ENCODE data around the gene KRTAP6-2. TPM values are rescaled to one million over a fixed set of nuclear protein-coding genes. Genes with fewer than 3 reads are reported as not detected.

Gene KRTAP6-2
- polyA plus RNA-seq, 1 of the 3 experiments (the other 2 are of a cell fraction), result not detected

DNA sequence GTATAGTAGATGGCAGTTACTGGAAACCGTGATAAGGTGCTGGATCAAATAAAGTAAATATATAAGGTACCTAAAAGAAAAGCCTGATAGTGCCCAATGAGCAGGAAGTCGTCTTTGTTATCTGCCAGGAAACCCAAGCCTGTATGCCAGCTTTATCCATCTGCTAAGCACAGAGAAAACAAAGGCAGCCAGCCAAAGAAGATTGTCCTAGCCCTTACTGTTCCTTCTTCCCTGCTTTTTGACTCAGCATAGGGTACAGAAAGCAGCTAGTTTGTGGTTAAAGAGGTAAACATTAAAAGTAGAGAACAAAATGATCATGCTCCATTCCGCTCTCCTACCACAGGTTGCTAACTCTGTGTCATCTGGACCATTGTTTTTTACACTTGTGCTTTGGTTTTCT lies 18.6 kb downstream of the KRTAP6-2 start:
- TF ChIP-seq, protein P1, sequence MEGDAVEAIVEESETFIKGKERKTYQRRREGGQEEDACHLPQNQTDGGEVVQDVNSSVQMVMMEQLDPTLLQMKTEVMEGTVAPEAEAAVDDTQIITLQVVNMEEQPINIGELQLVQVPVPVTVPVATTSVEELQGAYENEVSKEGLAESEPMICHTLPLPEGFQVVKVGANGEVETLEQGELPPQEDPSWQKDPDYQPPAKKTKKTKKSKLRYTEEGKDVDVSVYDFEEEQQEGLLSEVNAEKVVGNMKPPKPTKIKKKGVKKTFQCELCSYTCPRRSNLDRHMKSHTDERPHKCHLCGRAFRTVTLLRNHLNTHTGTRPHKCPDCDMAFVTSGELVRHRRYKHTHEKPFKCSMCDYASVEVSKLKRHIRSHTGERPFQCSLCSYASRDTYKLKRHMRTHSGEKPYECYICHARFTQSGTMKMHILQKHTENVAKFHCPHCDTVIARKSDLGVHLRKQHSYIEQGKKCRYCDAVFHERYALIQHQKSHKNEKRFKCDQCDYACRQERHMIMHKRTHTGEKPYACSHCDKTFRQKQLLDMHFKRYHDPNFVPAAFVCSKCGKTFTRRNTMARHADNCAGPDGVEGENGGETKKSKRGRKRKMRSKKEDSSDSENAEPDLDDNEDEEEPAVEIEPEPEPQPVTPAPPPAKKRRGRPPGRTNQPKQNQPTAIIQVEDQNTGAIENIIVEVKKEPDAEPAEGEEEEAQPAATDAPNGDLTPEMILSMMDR (IDR thresholded peaks at IDR 0.05), result no peak
- TF ChIP-seq TEAD4 (IDR thresholded peaks at IDR 0.05; ENCODE audit: borderline replicate concordance, insufficient read depth) (no peak), FOSL2 (IDR thresholded peaks at IDR 0.05; ENCODE audit: borderline replicate concordance, low read depth) (no peak)
- Histone ChIP-seq H4K20me1 (ENCODE audit: insufficient read depth) (no peaks in the 10 kb centered on the region), H3K4me2 (no peak overlapping the region), H3K4me1 (ENCODE audit: control insufficient read depth in 1 of 2, insufficient read depth in 2 of 2, low read depth in 1 of 2, low read length in 1 of 2) (no peaks in the 10 kb centered on the region), H3K9ac (no peak overlapping the region), H3K27me3 (ENCODE audit: insufficient read depth) (no peaks in the 10 kb centered on the region), H3K9me3 (no peaks in the 10 kb centered on the region), H2AFZ (ENCODE audit: low read depth) (no peak overlapping the region), H3K27ac (ENCODE audit: low read depth in 2 of 2, low read length in 1 of 2) (no peak overlapping the region), H3K79me2 (ENCODE audit: insufficient read depth) (no peaks in the 10 kb centered on the region), H3F3A (replicated peaks; ENCODE audit: insufficient read depth) (no peaks in the 10 kb centered on the region), H3K4me3 (ENCODE audit: low read depth in 2 of 2, low read length in 1 of 2) (no peak overlapping the region), H3K36me3 (replicated peaks in 1 of 2; ENCODE audit: control insufficient read depth in 1 of 2, insufficient read depth in 2 of 2, low read length in 1 of 2) (no peaks in the 10 kb centered on the region), H3K9me2 (no peaks in the 10 kb centered on the region)
- 8% methylated on average over 3 of the region's 3 CpGs for WGBS (ENCODE audit: low lambda C conversion rate)
- no peak for DNase-seq
- CTCF ChIA-PET, result no interaction called here
- POLR2A ChIA-PET, result no interaction called here

DNA sequence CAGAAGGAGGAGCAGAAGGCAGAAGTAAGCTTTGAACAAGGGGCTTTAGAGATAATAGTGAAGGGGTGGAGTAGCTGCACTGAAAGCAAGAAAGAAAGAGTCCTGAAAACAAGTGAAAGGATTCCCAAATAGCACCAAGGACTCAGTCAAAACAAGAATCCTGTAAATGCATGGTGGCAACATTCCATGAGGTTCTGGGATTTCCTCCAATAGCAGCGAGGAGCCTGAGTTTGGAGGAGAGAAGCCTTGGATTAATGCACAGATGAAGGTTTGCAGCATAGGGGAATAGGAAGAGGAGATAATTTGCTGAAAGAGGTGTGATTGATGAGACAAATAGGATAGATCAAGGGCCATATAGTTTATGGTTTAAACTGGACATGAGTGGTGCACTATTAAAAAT lies 19.4 kb downstream of the KRTAP6-2 start:
- no peak overlapping the region for H3K4me2 ChIP-seq
- no peak overlapping the region for H3K4me3 ChIP-seq (ENCODE audit: low read depth in 2 of 2, low read length in 1 of 2)
- no peaks in the 10 kb centered on the region; the same call in 1 of the 2 replicates for H3K27me3 ChIP-seq (ENCODE audit: insufficient read depth)
- no peak for DNase-seq
- H3K9ac ChIP-seq, result no peak overlapping the region
- no peaks in the 10 kb centered on the region for H3K4me1 ChIP-seq (ENCODE audit: control insufficient read depth in 1 of 2, insufficient read depth in 2 of 2, low read depth in 1 of 2, low read length in 1 of 2)
- no peaks in the 10 kb centered on the region for H4K20me1 ChIP-seq (ENCODE audit: insufficient read depth)
- no peaks in the 10 kb centered on the region for H3F3A ChIP-seq (replicated peaks; ENCODE audit: insufficient read depth)
- H3K79me2 ChIP-seq (ENCODE audit: insufficient read depth), result no peaks in the 10 kb centered on the region
- no peak for TF ChIP-seq TEAD4 (IDR thresholded peaks at IDR 0.05; ENCODE audit: borderline replicate concordance, insufficient read depth)
- TF ChIP-seq, protein P2, sequence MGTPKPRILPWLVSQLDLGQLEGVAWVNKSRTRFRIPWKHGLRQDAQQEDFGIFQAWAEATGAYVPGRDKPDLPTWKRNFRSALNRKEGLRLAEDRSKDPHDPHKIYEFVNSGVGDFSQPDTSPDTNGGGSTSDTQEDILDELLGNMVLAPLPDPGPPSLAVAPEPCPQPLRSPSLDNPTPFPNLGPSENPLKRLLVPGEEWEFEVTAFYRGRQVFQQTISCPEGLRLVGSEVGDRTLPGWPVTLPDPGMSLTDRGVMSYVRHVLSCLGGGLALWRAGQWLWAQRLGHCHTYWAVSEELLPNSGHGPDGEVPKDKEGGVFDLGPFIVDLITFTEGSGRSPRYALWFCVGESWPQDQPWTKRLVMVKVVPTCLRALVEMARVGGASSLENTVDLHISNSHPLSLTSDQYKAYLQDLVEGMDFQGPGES (IDR thresholded peaks at IDR 0.05; ENCODE audit: low read depth, low read length), result no peak
- TF ChIP-seq, protein P3, sequence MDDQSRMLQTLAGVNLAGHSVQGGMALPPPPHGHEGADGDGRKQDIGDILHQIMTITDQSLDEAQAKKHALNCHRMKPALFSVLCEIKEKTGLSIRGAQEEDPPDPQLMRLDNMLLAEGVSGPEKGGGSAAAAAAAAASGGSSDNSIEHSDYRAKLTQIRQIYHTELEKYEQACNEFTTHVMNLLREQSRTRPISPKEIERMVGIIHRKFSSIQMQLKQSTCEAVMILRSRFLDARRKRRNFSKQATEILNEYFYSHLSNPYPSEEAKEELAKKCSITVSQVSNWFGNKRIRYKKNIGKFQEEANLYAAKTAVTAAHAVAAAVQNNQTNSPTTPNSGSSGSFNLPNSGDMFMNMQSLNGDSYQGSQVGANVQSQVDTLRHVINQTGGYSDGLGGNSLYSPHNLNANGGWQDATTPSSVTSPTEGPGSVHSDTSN (IDR thresholded peaks at IDR 0.05), result no peak
- no peak for TF ChIP-seq JUND (IDR thresholded peaks at IDR 0.05)
- no peak for TF ChIP-seq GATA2 (CRISPR knock-in tag; IDR thresholded peaks at IDR 0.05)
- no peak for TF ChIP-seq SIN3A (IDR thresholded peaks at IDR 0.05; ENCODE audit: borderline replicate concordance, low read depth, low read length)
- TF ChIP-seq EP300 (IDR thresholded peaks at IDR 0.05; ENCODE audit: borderline replicate concordance in 1 of 2, low read depth in 1 of 2, low read length in 1 of 2), result no peak
- no peak for TF ChIP-seq FOXJ3 (CRISPR knock-in tag; IDR thresholded peaks at IDR 0.05)
- TF ChIP-seq TCF12 (IDR thresholded peaks at IDR 0.05), result no peak
- TF ChIP-seq SMC3 (IDR thresholded peaks at IDR 0.05; ENCODE audit: low read depth, low read length), result no peak
- no peaks in the 10 kb centered on the region for H3K36me3 ChIP-seq (replicated peaks in 1 of 2; ENCODE audit: control insufficient read depth in 1 of 2, insufficient read depth in 2 of 2, low read length in 1 of 2)
- no peak overlapping the region for H2AFZ ChIP-seq (ENCODE audit: low read depth)
- ChIA-PET CTCF (no interaction called here), POLR2A (no interaction called here)
- no peaks in the 10 kb centered on the region for H3K9me2 ChIP-seq
- H3K9me3 ChIP-seq, result no peaks in the 10 kb centered on the region
- whole genome bisulfite sequencing (ENCODE audit: low lambda C conversion rate), result 0% methylated on average over 1 of the region's 1 CpG
- no peak overlapping the region for H3K27ac ChIP-seq (ENCODE audit: low read depth in 2 of 2, low read length in 1 of 2)
